ENCODE results near the gene CRABP2.

CRABP2 gene

DNA sequence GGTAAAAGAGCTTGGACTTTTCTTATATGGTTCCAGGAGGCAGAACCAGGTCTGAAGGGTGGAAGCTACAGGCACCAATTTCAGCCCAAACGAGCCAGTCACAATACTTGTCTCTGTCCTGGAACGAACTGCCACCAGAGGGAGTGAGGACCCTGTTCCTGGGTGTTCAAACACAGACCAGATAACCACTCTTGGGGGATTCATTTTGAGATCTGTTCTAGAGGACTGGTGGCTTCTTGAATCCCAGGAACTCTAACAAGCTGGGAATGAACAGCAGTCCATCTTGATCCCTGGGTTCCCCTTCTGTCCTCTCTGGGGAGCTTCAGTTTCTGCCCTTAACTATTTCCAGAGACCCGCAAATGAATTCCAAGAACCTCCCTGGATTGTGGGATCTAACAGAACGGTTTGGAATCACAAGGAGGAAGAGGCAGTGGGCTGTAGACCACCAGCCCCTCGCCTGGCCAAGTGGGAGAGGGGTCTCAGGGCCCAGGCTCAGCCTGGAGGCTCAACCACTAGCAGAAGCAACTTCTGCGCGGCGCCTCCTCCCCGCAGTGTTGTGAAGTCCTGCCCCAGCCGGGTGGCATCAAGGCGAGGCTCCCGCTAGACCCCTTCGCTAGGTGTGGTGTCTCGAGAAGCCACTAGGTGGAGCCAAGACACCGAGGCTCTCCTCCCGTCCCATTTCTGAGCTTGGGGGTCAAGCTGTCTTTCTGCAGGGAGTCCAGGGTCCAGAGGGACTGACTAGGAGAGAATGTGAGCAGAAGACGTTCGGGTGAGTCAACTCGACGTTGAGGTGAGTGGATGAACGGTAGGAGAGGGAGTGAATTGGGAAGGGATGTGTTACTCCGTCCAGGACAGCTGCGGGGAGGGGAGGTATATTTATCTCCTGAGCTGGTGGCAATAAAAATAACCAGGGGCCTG lies 16.1 kb downstream of the CRABP2 start:
- DNase-seq = peak; percentile 93

DNA sequence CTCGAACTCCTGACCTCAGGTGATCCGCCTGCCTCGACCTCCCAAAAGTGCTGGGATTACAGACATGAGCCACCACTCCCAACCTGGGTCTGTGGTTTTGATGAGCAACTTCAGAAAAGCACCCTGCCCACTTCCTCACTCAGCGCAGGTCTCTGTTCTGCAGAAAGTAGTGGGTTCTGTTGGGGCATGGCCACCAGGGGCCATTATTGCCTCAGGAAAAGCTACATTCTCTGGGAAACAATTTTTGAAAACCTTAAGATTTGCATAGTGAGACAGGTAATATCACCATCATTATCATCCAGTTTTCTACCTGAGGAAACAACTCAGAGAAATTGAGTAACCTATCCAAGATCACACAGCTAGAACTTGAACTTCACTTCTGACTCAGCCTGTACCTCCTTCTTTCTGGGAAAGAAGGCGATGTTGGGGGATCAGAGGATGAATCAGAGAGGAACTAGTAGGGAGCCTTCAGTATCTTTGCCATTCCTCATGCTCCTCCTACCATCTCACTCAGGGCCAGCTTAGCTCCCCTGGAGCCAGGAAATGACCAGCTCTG lies 21.1 kb downstream of the CRABP2 start:
- no peak for DNase-seq

DNA sequence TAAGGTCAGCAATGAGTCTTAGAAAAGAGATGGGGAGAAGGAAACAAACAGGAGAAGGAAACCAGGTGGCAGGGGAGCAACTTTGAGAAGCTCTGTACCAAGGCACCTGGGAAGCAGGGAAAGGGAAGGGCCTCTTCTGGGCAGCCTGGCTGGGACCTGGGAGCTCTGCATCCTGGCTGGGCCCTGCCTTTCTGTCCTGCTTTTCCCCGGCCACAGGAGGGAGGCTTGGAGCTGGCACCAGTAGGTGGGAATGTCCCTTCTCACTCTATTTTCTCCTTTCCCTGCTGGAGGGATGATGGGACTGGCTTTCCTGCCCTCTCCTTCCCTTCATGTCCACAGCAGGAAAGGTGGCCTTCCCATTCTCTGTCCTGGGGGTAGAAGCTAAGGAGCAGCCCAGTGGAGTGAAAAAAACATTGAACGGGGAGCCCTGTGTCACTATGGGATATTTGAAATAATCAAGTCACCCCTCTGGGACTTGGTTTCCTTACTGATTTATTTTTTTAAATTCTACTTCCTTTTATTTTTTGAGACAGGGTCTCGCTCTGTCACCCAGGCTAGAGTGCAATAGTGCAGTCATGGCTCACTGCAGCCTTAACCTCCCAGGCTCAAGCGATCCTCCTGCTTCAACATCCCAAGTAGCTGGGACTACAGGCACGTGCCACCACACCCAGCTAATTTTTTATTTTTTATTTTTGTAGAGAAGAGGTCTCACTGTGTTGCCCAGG lies 23.1 kb downstream of the CRABP2 start:
- no peak for DNase-seq

DNA sequence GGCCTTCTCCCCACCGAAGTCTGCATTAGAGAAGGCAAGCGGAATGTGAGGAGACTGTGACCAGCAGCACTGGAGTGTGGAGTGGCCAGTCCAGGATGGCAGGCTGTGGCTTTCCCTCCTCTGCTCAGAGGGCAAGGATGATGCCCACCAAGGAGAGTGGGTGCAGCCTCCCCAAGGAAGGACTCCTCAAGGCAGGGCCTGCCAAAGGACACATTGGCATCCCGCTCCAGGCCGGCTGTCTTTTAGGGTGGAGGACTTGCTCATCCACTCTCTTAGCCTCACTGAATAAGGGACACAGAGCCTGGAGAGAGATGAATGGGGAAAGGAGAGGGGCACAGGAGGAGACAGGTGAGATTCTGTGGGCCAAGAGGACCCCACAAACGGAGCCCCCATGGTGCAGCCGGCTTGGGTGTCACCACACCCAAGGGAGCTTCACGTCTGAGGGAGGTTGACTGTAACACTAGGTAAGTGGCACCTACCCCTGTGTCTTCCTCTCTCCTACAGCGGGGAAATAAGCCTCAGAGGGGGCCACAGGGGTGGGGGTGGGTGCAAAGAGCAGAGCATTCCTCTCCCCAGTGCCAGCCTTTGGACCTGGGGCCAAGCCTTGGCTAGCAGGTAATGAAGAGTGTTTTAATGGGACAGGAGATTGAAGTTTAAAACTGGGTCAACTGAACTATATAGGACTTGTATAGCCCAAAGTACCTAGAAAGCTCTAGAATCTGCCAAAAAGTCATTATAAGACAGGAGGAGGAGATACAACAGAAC lies 24.0 kb downstream of the CRABP2 start:
- DNase-seq = no peak

DNA sequence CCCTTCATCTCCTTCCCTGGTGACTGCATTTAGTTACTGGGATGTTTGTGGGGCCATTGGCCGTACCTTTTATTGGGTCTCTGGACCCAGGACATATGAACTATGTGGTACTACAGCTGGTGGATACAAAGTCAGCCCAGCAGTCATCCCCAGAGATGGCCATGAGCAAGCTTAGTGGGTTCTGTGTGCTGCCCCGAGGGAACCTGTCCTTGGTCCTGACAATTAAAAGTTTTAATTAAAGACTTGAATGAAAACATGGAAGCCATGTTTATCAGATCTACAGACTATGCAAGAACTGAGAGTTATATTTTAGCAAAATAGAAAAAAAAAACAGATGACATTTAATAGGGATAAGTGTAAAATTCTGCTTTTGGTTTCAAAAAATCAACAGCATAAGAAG lies 25.3 kb downstream of the CRABP2 start:
- no peak for DNase-seq

DNA sequence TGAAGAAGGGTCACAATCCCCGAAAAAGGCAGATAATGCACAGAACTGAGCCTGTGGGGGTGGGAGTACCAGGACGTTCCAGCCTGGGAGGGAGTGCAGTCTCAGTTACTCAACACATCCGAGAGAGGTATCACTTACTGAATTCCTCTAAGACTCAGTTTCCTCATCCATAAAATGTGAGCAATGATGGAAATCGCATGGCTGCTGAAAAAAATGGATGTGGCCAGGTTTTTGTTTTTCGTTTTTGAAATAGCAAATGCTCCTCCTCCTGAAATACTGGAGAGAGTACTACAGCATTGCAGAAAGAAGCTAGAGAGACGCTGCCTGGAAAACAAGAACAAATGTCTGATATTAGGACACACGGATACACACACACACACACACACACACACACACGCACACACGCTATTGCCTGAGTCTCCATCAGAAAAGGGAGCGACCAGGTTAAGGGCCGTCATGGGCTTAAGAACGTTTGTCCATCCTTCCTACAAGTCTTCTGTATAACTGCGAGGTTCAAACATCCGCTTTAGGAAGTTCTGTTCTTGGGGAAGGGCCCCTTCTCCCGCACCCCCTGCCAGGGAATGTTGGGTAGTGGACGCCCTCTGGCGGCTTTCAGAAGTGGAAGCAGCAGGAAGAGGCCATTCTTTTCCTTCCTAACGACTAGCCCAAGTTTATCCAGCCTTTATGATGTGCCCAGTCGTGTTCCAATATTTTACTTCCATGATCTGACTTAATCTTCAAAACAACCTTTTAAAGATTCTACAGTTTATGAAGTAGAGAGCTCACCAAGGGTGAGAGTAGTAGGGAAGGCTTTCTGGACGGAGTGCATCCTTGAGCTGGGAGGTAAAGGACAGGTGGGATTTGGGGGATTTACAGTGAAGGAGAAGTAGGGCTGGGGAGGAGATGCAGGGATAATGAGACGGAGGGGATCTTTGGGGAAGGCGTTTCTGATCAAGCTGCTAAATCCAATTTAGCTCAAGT lies 27.5 kb downstream of the CRABP2 start:
- peak; percentile 49 for DNase-seq

DNA sequence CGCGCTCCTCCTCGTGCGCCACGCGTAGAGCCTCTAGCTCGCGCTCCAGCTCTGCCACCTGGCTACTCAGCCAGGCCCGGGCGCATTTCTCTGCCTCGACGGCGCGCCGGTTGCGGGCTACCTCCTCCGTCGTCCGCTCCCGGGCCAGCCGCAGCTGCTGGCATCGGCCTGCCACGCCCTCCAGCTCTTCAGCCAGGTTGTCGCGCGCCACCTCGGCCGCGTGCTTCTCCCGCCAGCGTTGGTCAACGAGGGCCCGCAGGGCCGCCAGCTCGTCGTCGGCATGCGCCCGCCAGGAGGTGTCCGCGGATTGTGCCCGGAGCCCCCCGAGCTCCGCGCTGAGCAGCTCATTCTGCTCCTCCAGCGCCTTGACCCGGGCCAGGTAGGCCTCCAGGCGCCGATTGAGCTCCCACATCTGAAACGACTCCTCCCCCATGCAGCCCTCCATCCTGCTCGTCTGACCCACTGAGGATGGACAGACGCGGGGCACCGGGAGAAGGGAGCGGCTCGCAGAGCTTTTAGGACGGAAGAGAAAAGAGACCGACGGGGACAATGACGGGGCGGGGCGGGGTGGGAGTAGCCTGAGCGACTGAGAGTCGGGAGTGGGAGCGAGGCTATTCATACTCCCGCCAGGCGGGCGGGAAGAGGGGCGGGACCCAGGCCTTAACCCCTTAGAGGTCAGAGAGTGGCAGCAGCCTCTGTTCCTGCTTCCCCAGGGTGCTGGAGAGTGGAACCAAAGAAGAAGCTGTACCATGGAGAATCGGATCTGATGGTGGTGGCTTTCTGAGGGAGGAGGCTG lies 28.4 kb downstream of the CRABP2 start, which contains the start of gene NES:
TSS of gene NES (minus strand) at position 588 of the 796 bp plus-strand sequence. CDS start at position 445, 143 bp downstream.
- peak; percentile 2 for DNase-seq

DNA sequence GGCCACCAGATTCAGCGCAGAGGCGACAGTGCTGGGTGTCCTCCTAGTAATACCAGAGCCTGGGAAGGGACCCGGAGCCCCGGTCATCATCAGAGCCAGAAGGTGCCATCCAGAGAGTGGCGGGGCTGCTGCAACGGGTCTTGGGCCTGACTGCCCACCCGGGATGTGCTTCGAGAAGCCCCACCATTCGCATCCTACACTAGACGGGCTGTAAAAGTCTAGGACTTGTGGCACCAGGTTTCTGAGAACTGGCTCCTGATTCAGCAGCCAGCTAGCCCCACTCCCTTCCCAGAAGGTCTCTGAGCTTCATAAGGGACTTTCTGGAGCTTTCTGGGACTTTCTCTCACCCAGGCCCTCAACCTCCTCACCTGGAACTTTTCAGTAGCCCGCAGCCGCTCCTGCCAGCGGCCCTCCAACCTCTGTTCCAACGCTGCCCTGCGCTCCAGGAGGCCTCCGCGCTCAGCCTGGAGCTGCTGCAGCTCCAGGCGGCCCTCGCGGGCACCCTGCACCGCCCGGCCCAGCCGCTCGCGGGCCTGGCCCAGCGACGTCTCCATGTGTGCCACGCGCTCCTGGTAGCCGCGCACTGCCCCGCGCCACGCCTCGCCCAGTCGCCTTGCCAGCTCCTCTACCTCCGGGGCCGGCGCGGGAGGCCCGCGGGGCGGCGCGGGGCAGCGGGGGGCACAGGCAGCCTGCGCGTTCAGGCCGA lies 29.1 kb downstream of the CRABP2 start:
- no peak for DNase-seq

DNA sequence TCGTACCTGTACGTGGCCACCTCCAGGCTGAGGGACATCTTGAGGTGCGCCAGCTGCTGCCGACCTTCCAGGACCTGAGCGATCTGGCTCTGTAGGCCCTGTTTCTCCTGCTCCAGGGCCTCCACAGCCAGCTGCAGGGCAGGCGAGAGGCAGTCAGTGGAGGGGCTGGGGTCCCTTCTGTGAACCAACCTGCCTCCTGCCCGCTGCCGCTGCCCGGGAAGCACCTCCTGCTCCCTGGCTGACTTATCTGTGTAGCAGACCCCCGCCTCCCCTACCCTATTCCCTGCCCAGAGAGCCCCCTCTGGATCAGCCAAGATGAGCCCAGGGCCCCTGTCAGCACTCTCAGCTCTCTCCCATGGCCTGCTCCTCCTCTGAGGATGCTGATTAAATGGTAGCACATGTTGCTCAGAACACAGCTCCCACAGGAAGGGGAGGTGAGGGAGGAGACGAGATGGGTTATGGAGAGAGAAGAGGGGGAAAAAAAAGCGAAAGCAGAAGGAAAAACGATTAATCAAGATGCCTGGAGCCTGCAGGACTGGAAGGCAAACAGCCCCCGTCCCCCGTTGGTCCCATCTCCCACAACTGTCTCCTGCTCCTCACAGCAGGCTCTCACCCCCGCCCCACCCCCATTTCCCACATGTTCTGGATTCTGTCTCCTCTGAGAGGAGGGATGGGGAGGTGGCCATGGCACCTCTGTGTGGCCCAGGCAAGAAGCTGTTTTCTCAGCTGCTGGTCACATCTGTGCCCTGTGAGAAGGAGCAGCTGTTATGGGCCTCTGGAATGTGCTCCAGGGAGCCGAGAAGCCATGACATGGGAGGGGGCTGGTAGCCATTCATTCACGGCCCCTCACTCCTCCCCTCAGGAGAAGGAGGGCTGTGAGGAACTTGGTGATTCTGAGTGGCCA lies 29.9 kb downstream of the CRABP2 start:
- DNase-seq = no peak

DNA sequence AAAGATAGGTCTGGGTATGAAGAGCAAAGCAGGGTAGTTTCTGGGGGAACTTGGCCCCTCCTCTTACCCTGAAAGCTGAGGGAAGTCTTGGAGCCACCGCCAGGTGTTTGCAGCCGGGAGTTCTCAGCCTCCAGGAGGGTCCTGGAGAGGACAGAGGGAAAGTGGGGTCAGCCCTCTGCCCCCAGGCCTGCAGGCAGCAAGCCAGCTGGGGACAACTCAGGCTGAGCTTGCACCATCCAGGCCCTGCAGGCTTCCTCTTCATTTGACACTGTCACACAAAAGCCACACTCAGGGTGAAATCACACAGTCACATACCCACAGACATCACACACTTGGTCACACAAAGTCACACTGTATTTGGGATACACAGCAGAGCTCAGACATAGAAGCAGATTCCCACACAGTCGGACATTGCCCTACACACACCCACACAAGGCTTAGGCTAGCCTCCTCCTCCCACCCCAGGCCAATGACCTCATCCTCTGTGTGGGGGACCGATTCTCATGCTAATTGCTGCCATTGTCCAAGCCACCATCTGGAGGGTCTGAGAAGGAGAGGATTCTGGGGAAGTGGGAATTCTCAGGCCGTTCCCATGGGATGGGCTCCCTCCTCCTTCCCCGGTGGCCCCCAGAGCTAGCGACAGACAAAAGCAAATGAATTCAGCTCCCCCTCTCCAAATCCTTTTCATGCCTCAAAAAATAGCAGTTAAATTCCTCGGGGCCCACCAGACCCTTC lies 31.8 kb downstream of the CRABP2 start:
- no peak for DNase-seq

DNA sequence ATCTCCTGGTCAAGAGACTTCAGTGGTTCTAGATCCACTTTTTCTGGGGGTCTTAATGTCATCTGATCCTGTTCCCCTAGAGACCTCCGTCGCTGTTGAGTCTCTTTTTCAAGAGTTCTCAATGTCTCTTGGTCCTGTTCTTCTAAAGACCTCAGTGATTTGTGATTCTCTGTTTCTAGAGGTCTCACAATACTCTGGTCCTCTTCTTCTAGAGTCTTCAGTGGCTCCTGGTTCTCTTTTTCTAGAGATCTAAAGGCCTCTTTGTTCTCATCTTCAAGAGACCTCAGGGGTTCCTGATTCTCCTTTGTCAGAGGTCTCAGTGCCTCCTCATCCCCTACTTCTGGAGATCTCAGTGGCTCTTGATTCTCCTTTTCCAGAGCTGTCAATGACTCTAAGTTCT lies 33.6 kb downstream of the CRABP2 start:
- DNase-seq = no peak

DNA sequence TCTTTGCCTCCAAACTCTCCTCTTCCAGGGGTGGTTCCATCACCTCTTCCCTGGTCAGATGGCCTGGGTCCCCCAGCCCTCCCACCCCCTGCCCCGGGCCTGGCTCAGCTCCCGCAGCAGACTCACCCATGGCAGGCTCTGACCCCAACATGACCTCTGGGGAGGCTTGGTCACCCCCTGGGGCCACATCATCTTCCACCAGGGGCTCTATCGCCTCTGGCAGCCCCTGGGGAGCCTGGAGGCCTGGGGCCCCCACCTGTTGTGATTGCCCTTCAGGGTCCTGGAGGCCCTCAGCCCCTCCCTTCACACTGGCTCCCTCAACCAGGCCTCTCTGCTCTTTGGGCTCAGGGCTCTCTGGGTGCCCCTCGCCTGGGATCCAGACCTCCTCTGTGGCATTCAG lies 34.6 kb downstream of the CRABP2 start:
- no peak for DNase-seq

DNA sequence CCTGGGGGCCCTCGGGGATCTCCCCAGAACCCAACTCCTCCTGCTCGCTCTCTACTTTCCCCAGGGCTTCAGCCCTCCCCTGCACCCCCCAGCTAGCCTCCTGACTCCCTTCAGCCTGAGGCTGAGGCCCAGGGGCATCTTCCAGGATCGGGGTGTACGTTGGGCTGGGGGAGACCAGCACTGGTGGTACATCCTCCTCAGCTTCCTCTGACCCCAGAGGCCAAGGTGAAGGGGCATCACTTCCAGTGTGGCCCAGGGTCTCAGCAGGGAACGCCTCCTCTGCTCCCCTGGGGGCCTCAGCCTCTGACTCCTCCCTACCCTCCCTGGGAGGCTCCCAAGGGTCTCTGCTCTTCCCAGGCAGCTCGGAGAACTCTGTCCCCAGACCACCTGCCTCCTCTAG lies 35.0 kb downstream of the CRABP2 start:
- no peak for DNase-seq

DNA sequence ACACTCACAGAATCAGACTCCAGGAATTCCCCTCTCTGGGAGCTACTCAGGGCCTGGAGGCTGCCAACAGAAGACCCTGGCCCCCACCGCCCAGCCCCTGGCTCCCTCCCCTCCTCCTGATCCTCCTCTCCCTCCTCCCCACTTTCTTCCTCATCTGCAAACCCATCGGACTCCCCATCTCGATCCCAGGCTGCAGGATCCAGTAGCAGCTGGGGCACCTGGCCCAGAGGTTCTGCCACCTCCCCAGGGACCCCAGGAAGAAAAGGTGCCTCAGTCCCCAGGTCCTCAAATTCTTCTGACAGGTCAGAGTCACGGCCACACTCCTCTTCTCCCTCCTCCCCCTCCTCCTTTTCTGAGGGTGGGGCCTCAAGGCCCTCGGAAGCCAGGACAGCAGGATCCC lies 35.6 kb downstream of the CRABP2 start:
- DNase-seq = no peak

DNA sequence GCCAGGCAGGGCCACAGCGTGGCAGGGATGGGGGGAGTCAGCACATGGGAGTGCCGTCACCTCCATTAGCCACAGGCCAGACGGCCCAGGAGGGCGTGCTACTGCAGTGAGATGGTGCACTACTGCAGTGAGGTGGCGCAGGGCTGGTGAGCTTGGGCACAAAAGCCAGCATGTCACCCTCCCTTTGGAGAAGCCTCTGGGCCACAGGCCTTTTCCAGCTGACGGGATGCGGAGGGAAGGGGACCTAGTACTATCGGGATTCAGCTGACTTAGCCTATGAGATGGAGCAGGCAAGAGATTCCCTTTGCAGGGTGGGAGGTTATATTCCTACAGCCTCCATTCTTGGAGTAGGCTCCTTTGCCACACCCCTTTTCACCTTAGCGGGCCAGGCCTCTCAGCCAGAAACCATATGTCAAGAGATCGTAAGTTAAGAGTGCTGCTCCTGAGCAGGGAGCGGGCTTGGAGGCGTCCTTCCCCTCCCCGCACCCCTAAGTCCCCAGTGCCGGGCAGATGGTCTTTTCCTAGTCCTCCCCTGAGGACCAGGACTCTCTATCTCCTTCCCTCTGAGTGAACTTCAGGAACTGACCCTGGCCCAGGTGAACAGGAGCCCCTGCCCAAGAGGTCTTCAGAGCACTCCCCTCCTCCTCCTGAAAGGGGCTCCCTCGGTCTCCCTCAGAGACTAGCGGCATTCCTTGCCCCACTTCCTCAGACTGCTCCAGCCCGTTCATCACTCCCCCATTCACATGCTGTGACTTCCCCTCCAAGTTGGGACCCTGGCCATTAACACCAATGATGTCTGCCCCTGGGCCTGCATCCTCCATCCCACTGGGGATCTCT lies 36.4 kb downstream of the CRABP2 start:
- DNase-seq = no peak

DNA sequence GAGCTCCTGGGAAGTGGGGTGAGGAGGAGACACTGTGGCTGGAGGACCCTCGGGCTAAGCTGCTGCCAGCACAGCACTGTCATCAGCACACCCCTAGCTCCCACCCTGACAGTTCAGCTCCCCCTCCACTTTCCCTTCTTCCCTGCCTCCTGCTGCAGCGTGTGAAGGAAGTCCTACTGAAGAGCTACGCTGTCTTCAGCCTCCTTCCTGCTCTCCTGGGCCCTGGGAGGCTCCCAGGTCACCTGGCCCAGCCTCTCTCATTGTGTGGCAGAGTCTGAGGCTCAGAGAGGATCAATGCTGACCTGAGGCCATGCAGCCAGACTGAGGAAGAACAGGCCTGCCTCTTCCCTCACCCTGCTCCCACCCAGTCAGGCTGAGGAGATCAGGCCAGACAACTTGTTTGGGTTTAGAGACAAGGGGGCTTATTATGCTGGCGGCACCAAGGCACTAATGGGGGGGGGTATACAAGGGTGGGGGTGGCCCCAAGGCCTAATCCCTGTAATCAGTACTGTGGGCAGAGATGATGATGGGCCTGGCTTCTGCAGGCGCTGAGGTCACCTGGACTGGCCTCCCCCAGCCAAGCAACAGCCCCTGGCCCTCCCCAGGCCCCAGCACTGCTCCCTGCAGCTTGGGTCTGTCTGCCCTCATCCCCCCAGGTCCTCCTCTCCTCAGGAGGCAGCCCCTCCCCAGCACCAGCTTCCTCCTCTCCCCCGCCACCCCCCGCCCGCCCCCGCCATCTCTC lies 37.2 kb downstream of the CRABP2 start:
- no peak for DNase-seq

DNA sequence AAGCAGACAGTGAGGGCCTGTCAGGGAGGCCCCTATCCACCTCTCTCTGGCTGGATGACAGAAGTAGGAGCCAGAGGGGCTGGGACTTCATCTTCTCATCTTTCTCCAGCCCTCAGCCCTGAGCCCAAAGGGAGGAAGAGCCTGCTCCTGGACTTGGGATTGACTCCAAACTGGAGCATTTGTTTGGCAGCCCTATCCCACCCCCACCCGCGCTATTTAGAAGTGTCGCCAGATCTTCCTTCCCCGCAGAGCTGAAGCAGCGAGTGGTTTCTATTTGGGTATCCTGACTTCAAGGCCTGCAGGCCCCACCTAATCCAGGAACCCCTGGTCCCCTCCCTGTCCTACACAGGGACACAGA lies 37.8 kb downstream of the CRABP2 start:
- DNase-seq = no peak

Data from DMS79 treated with DMSO at 0.1 percent for 48 hours (cell line).